ENCODE data around the gene FOXK1. TPM values are rescaled to one million over a fixed set of nuclear protein-coding genes. Genes with fewer than 3 reads are reported as not detected.

The FOXK1 gene
- total RNA-seq, 4 donors from 2014 or later: 28.0 to 59.9 (median 34.2) TPM

- intact Hi-C loops (cut with DNase I; ENCODE audit: low total_unique reads): no loop called here
- DNase-seq: no peak
- Histone ChIP-seq H3K4me3 (no peak overlapping the region), H3K4me1 (no peaks in the 10 kb centered on the region), H3K27me3 (no peaks in the 10 kb centered on the region), H3K9me3 (no peaks in the 10 kb centered on the region), H3K27ac (no peak overlapping the region), H3K36me3 (no peaks in the 10 kb centered on the region)
- TF ChIP-seq EP300 (IDR thresholded peaks at IDR 0.05; ENCODE audit: low read depth) (no peak), POLR2AphosphoS5 (IDR thresholded peaks at IDR 0.05) (no peak), CTCF (IDR thresholded peaks at IDR 0.05) (no peak), POLR2A (IDR thresholded peaks at IDR 0.05) (no peak)
- in situ Hi-C loops (cut with MboI; ENCODE audit: low pct_ligation_motif_present in 1 of 4, low pct_unique_long_range_greater_than_20kb in 1 of 4, low sequenced_read_pairs in 3 of 4): no loop called here
- 64% methylated on average over 16 of the region's 32 CpGs; no CpG with 5 or more reads in 1 of the 2 donors for WGBS, 2 donors (ENCODE audit: low coverage in 1 of 2)
Measured at GRCh38 chr7:4818000-4818794, 136.1 kb downstream of the FOXK1 start.

- DNase-seq: no peak
- no peak overlapping the region for H3K27ac ChIP-seq
- in situ Hi-C loops (cut with MboI; ENCODE audit: low pct_ligation_motif_present in 1 of 4, low pct_unique_long_range_greater_than_20kb in 1 of 4, low sequenced_read_pairs in 3 of 4) (no loop called here), intact Hi-C loops (cut with DNase I; ENCODE audit: low total_unique reads) (loop anchor here (5.0 to 10.0 kb wide), 2 partner anchors 68 to 495 kb away; no protein-coding TSS in a partner anchor)
- no peaks in the 10 kb centered on the region for H3K36me3 ChIP-seq
- TF ChIP-seq CTCF (IDR thresholded peaks at IDR 0.05): no peak
- H3K27me3 ChIP-seq: no peaks in the 10 kb centered on the region
- H3K9me3 ChIP-seq: no peaks in the 10 kb centered on the region
- H3K4me1 ChIP-seq: no peaks in the 10 kb centered on the region
- H3K4me3 ChIP-seq: no peak overlapping the region
- WGBS, 2 donors (ENCODE audit: low coverage in 1 of 2): 76% methylated on average over 37 of the region's 39 CpGs; no CpG with 5 or more reads in 1 of the 2 donors
Measured at GRCh38 chr7:4819560-4820404, 137.7 kb downstream of the FOXK1 start.

DNA sequence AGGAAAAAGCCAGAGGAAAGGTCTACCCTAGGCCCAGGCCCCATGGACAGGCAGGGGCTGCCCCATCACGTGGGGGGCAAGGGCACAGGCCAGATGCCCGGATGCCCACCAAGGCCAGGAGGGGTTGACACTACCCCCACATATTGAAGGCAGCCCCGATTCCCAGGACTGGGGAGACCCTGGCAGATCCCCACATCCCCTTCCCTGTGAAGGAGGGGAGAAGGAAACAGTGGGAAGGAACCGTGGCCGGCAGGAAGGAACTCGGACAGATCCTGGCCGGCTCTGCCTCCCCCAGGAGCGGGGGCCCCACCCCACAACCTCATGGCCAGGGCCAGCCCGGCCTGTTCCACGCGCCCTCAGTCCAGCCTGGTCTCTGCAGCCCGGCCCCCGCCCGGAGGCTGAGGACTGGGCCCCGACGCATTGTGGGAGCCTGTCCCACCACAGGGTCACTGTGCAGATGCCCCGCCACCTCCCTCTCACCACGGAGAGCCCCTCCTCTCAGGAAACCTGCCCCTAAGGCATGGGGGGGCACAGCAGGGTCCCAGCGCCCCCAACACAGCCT lies 138.4 kb downstream of the FOXK1 start:
- in situ Hi-C loops (cut with MboI; ENCODE audit: low pct_ligation_motif_present in 1 of 4, low pct_unique_long_range_greater_than_20kb in 1 of 4, low sequenced_read_pairs in 3 of 4) (no loop called here), intact Hi-C loops (cut with DNase I; ENCODE audit: low total_unique reads) (loop anchor here (5.0 to 10.0 kb wide), 2 partner anchors 67 to 494 kb away; no protein-coding TSS in a partner anchor)
- 72% methylated on average over 14 of the region's 19 CpGs; no CpG with 5 or more reads in 1 of the 2 donors for WGBS, 2 donors (ENCODE audit: low coverage in 1 of 2)
- Histone ChIP-seq H3K27me3 (no peaks in the 10 kb centered on the region), H3K4me3 (no peak overlapping the region), H3K36me3 (no peaks in the 10 kb centered on the region), H3K9me3 (no peaks in the 10 kb centered on the region), H3K27ac (no peak overlapping the region), H3K4me1 (no peaks in the 10 kb centered on the region)
- DNase-seq: no peak
- no peak for TF ChIP-seq POLR2A (IDR thresholded peaks at IDR 0.05)
- no peak for TF ChIP-seq CTCF (IDR thresholded peaks at IDR 0.05)
- TF ChIP-seq POLR2AphosphoS5 (IDR thresholded peaks at IDR 0.05): no peak
- TF ChIP-seq EP300 (IDR thresholded peaks at IDR 0.05; ENCODE audit: low read depth): no peak

Small RNAs within 50 kb of the gene (small RNA-seq; reads per million reads assigned to genes)
- gene MIR4656 (0 reads per million in 4 donors), gene RF00019 (0 reads per million in 4 donors)

Other genes starting within 250 kb of the FOXK1 start
- gene AP5Z1, start 93.3 kb downstream of the FOXK1 start, total RNA-seq: 100 to 1,000 TPM in 1 of 4 donors, 10 to 100 TPM in 3; 36.6 to 111 (median 44.5) TPM
- gene PAPOLB, start 179.7 kb downstream of the FOXK1 start, total RNA-seq: under 1 TPM in 2 of 4 donors, not detected in 2; 0.16 to 0.60 TPM
- gene RADIL, start 201.4 kb downstream of the FOXK1 start, total RNA-seq: 1 to 10 TPM in 3 of 4 donors, under 1 TPM in 1; 0.80 to 6.2 (median 1.7) TPM

Measured in transverse colon (tissue), 4 donors.